Measurements from ENCODE around the gene OXT. TPM values are rescaled to one million over a fixed set of nuclear protein-coding genes. Genes with fewer than 3 reads are reported as not detected.

The OXT gene
- total RNA-seq, 1 experiment from 2014 or later, result not detected

GRCh38 chr20:3121271-3121911 is 50.0 kb downstream of the OXT start:
- peaks cover 39 to 54% (median 49%) of the 10 kb centered on the region in 3 experiments for H3K36me3 Mint-ChIP-seq (ENCODE audit: insufficient read depth in 1 of 3, low read depth in 3 of 3)
- no peak overlapping the region for H2BK5ac ChIP-seq (ENCODE audit: insufficient read length, low read length)
- peaks cover 2% of the 10 kb centered on the region for H3K27me3 Mint-ChIP-seq (ENCODE audit: low read depth)
- H3K4me3 Mint-ChIP-seq, result no peak overlapping the region
- no peak overlapping the region for H3K23ac ChIP-seq (ENCODE audit: insufficient read length, low read depth, low read length)
- no peak overlapping the region for H2BK20ac ChIP-seq (ENCODE audit: low read depth, low read length, poor library complexity, severe bottlenecking)
- no peaks in the 10 kb centered on the region for H3K23me2 ChIP-seq (ENCODE audit: insufficient read length, low read depth, low read length, poor library complexity, severe bottlenecking)
- H4K91ac ChIP-seq (ENCODE audit: insufficient read length, low read depth, low read length), result no peak overlapping the region
- WGBS (ENCODE audit: extremely low coverage, insufficient read length, low lambda C conversion rate), result no CpG with 5 or more reads among the region's 11 CpGs
- H3K79me2 ChIP-seq (ENCODE audit: insufficient read depth, low read length), result no peaks in the 10 kb centered on the region
- H3K4me1 ChIP-seq (ENCODE audit: insufficient read depth, low read length), result no peaks in the 10 kb centered on the region
- H3K79me1 ChIP-seq (ENCODE audit: insufficient read depth, low read depth, low read length, poor library complexity, severe bottlenecking), result no peaks in the 10 kb centered on the region
- no peak overlapping the region for H2AK5ac ChIP-seq (ENCODE audit: insufficient read length, low read length)
- H3K4me1 Mint-ChIP-seq, result no peaks in the 10 kb centered on the region
- no peak overlapping the region for H3K4ac ChIP-seq (ENCODE audit: low read depth, low read length)
- no peak overlapping the region for H2BK120ac ChIP-seq (ENCODE audit: low read depth, low read length, poor library complexity, severe bottlenecking)
- no peak overlapping the region for H2AFZ ChIP-seq (ENCODE audit: low read length)
- no peak overlapping the region for H3K56ac ChIP-seq (ENCODE audit: insufficient read length, low read depth, low read length)
- no peak overlapping the region for H4K5ac ChIP-seq (ENCODE audit: insufficient read length, low read depth, low read length)
- TF ChIP-seq CTCF (conservative IDR thresholded peaks at IDR 0.05), result no peak
- H2BK15ac ChIP-seq (ENCODE audit: low read depth, low read length), result no peak overlapping the region
- no peak overlapping the region for H3K9ac ChIP-seq (ENCODE audit: extremely low read depth, insufficient read length, low read length)
- no peak overlapping the region for H3K27ac ChIP-seq (ENCODE audit: insufficient read length, low read depth, low read length)
- no peaks in the 10 kb centered on the region for H4K20me1 ChIP-seq (ENCODE audit: control insufficient read depth, insufficient read depth, insufficient read length)
- no peak overlapping the region for H3K14ac ChIP-seq (ENCODE audit: insufficient read depth, low read length)
- no peak overlapping the region; a peak in 1 of 7 replicates for H3K27ac Mint-ChIP-seq
- H3K9me3 ChIP-seq (ENCODE audit: control insufficient read depth, low read depth, low read length), result peaks cover 6% of the 10 kb centered on the region
- H2BK12ac ChIP-seq (ENCODE audit: insufficient read length, low read depth, low read length), result no peak overlapping the region
- no peak overlapping the region for H3K18ac ChIP-seq (ENCODE audit: insufficient read length, low read depth, low read length)
- DNase-seq, result no peak
- no peak overlapping the region for H4K8ac ChIP-seq (replicated peaks; ENCODE audit: insufficient read length, low read depth, low read length)
- no peak overlapping the region for H3T11ph ChIP-seq (ENCODE audit: low read length)
- H3K9me3 Mint-ChIP-seq, result peaks cover 33 to 41% of the 10 kb centered on the region in 2 experiments
- no peaks in the 10 kb centered on the region for H3K27me3 ChIP-seq (ENCODE audit: insufficient read depth, low read length)
- no peak overlapping the region for H3K4me2 ChIP-seq (ENCODE audit: insufficient read depth, insufficient read length, low read length)

Other genes starting within 250 kb of the OXT start
- gene PCED1A, start 231.0 kb upstream of the OXT start, total RNA-seq (2021), result 27.2 and 30.8 TPM in 2 replicates
- 31.6 and 32.1 TPM in 2 replicates for gene VPS16, start 230.9 kb upstream of the OXT start, total RNA-seq (2021)
- 45.2 and 47.8 TPM in 2 replicates for gene PTPRA, start 198.1 kb upstream of the OXT start, total RNA-seq (2021)
- gene GNRH2, start 28.0 kb upstream of the OXT start, total RNA-seq (2021), result 0.50 and 1.1 TPM in 2 replicates
- gene MRPS26, start 25.6 kb upstream of the OXT start, total RNA-seq (2021), result 97.6 and 102 TPM in 2 replicates
- not detected in 2 replicates for gene AVP, start 13.1 kb downstream of the OXT start, total RNA-seq (2021)
- gene FASTKD5, start 88.2 kb downstream of the OXT start, total RNA-seq (2021), result 25.0 and 27.1 TPM in 2 replicates
- 4.5 and 4.6 TPM in 2 replicates for gene UBOX5, start 88.2 kb downstream of the OXT start, total RNA-seq (2021)
- gene LZTS3, start 101.9 kb downstream of the OXT start, total RNA-seq (2021), result 19.2 and 20.8 TPM in 2 replicates
- 56.2 and 58.1 TPM in 2 replicates for gene DDRGK1, start 133.1 kb downstream of the OXT start, total RNA-seq (2021)
- 70.2 and 74.5 TPM in 2 replicates for gene ITPA, start 137.9 kb downstream of the OXT start, total RNA-seq (2021)
- gene SLC4A11, start 167.6 kb downstream of the OXT start, total RNA-seq (2021), result 25.5 and 29.4 TPM in 2 replicates